Gastroesophageal sphincter (tissue), 4 donors: ENCODE data around the gene AUTS2. TPM values are rescaled to one million over a fixed set of nuclear protein-coding genes. Genes with fewer than 3 reads are reported as not detected.

Experiments
- ATAC-seq: fragments of 150-250 bp; one replicate; pipeline ENCODE4 v1.9.1; 2016; ENCODE audit warnings: mild to moderate bottlenecking, moderate library complexity
- H3K27ac ChIP-seq, 4 donors: fragments of 200-600 bp; sonication (generic) in 3 of 4; 1 replicate in 3 of 4; 2 replicates in 1 of 4; pipeline ENCODE4 v1.5.1; 2016 to 2019
- H3K27me3 ChIP-seq: fragments of 200-600 bp; sonication (generic); one replicate; pipeline ENCODE4 v1.5.1; 2019
- H3K36me3 ChIP-seq, 2 donors: fragments of 200-600 bp; sonication (generic); one replicate each; pipeline ENCODE4 v1.5.1; 2019; ENCODE audit warnings: control low read depth in 1 of 2
- H3K4me1 ChIP-seq, 3 donors: fragments of 200-600 bp; sonication (generic); 1 replicate in 2 of 3; 2 replicates in 1 of 3; pipeline ENCODE4 v1.5.1; 2016 to 2019; ENCODE audit warnings: control low read depth in 2 of 3
- H3K4me3 ChIP-seq, 2 donors: fragments of 200-600 bp; sonication (generic); one replicate each; pipeline ENCODE4 v1.5.1; 2019; ENCODE audit warnings: mild to moderate bottlenecking in 1 of 2, moderate library complexity in 1 of 2
- H3K9me3 ChIP-seq, 3 donors: fragments of 200-600 bp; sonication (generic); one replicate each; pipeline ENCODE4 v1.5.1; 2017 to 2019; ENCODE audit warnings: control low read depth in 2 of 3
- CTCF ChIP-seq, 4 experiments: fragments of 200-600 bp in 2 of 4; fragments of 450-650 bp in 2 of 4; sonication (generic) in 1 of 4; IDR thresholded peaks; one replicate each; pipeline ENCODE4 v1.5.1; 2017 to 2019; ENCODE audit warnings: antibody characterized with exemption in 4 of 4, mild to moderate bottlenecking in 2 of 4, moderate library complexity in 2 of 4
- EP300 ChIP-seq: sonication (generic); formaldehyde crosslinking; IDR thresholded peaks from one replicate; pipeline ENCODE4 v1.6.1; 2017; ENCODE audit warnings: antibody characterized with exemption, mild to moderate bottlenecking
- POLR2A ChIP-seq, 2 donors: fragments of 450-650 bp; IDR thresholded peaks; one replicate each; pipeline ENCODE4 v1.6.1; 2017; ENCODE audit warnings: antibody characterized with exemption in 2 of 2, mild to moderate bottlenecking in 2 of 2, moderate library complexity in 1 of 2
- POLR2AphosphoS5 ChIP-seq: sonication (generic); formaldehyde crosslinking; IDR thresholded peaks from one replicate; pipeline ENCODE4 v1.6.1; 2017; ENCODE audit warnings: antibody characterized with exemption
- WGBS, 2 donors: methylation state at CpG; one replicate each; pipeline ENCODE4 v1.1.5; 2018; ENCODE audit warnings: low coverage in 1 of 2; 5-methylcytosine and 5-hydroxymethylcytosine counted together
- total RNA-seq, 4 donors: library from RNA; depleted of rRNA; stranded (reverse); fragments of >200 nt; gene quantifications; one replicate each; pipeline ENCODE4 v1.1.0, GENCODE V29; 2016

AUTS2 gene
- total RNA-seq, 4 donors from 2014 or later, result 12.2 to 48.7 (median 44.1) TPM

GRCh38 chr7:70298780-70299471, 700.7 kb downstream of the AUTS2 start:
- WGBS, 2 donors, result 89 to 93% methylated on average over 4 to 6 of the region's 6 CpGs
- Histone ChIP-seq H3K9me3 (no peaks in the 10 kb centered on the region), H3K27ac (no peak overlapping the region), H3K27me3 (no peaks in the 10 kb centered on the region), H3K4me3 (no peak overlapping the region), H3K36me3 (no peaks in the 10 kb centered on the region), H3K4me1 (no peaks in the 10 kb centered on the region)
- no peak for TF ChIP-seq POLR2A (IDR thresholded peaks at IDR 0.05)
- no peak for TF ChIP-seq POLR2AphosphoS5
- no peak for TF ChIP-seq EP300
- no peak for TF ChIP-seq CTCF (IDR thresholded peaks at IDR 0.05)
- ATAC-seq, result no peak

GRCh38 chr7:70299472-70299807, 701.2 kb downstream of the AUTS2 start:
- no peak for ATAC-seq
- no peak overlapping the region for H3K4me3 ChIP-seq
- no peaks in the 10 kb centered on the region for H3K27me3 ChIP-seq
- H3K4me1 ChIP-seq, result no peaks in the 10 kb centered on the region
- 94 to 100% methylated on average over 2 to 3 of the region's 4 CpGs for WGBS, 2 donors
- TF ChIP-seq POLR2AphosphoS5 (no peak), CTCF (IDR thresholded peaks at IDR 0.05) (no peak)
- H3K36me3 ChIP-seq, result no peaks in the 10 kb centered on the region
- H3K9me3 ChIP-seq, result no peaks in the 10 kb centered on the region
- no peak overlapping the region for H3K27ac ChIP-seq

- WGBS, 2 donors, result 94 to 97% methylated on average over 5 to 6 of the region's 6 CpGs
Observed at GRCh38 chr7:70301673-70302185, 703.5 kb downstream of the AUTS2 start.

GRCh38 chr7:70303309-70303708, 705.0 kb downstream of the AUTS2 start:
- ATAC-seq, result no peak

More at GRCh38 chr7:70301673-70302185, 703.5 kb downstream of the AUTS2 start:
- TF ChIP-seq EP300 (no peak), POLR2AphosphoS5 (no peak), POLR2A (IDR thresholded peaks at IDR 0.05) (no peak), CTCF (IDR thresholded peaks at IDR 0.05) (no peak)
- no peaks in the 10 kb centered on the region for H3K36me3 ChIP-seq
- no peak for ATAC-seq
- no peaks in the 10 kb centered on the region for H3K27me3 ChIP-seq
- H3K4me3 ChIP-seq, result no peak overlapping the region
- no peaks in the 10 kb centered on the region for H3K9me3 ChIP-seq
- no peaks in the 10 kb centered on the region for H3K4me1 ChIP-seq
- no peak overlapping the region for H3K27ac ChIP-seq

More at GRCh38 chr7:70303309-70303708, 705.0 kb downstream of the AUTS2 start:
- no peaks in the 10 kb centered on the region for H3K36me3 ChIP-seq
- no peaks in the 10 kb centered on the region for H3K27me3 ChIP-seq
- H3K4me1 ChIP-seq, result no peaks in the 10 kb centered on the region
- WGBS, 2 donors, result 40 to 96% methylated on average over 4 to 7 of the region's 7 CpGs
- no peak overlapping the region for H3K4me3 ChIP-seq
- TF ChIP-seq POLR2A (IDR thresholded peaks at IDR 0.05) (no peak), EP300 (no peak), CTCF (IDR thresholded peaks at IDR 0.05) (no peak), POLR2AphosphoS5 (no peak)
- H3K9me3 ChIP-seq, result no peaks in the 10 kb centered on the region
- H3K27ac ChIP-seq, result no peak overlapping the region
